ENCODE results near the gene TAF10. TPM values are rescaled to one million over a fixed set of nuclear protein-coding genes. Genes with fewer than 3 reads are reported as not detected.

The TAF10 gene
- total and polyA plus RNA-seq, 4 donors, result 10.5 to 58.1 (median 31.5) TPM

DNA sequence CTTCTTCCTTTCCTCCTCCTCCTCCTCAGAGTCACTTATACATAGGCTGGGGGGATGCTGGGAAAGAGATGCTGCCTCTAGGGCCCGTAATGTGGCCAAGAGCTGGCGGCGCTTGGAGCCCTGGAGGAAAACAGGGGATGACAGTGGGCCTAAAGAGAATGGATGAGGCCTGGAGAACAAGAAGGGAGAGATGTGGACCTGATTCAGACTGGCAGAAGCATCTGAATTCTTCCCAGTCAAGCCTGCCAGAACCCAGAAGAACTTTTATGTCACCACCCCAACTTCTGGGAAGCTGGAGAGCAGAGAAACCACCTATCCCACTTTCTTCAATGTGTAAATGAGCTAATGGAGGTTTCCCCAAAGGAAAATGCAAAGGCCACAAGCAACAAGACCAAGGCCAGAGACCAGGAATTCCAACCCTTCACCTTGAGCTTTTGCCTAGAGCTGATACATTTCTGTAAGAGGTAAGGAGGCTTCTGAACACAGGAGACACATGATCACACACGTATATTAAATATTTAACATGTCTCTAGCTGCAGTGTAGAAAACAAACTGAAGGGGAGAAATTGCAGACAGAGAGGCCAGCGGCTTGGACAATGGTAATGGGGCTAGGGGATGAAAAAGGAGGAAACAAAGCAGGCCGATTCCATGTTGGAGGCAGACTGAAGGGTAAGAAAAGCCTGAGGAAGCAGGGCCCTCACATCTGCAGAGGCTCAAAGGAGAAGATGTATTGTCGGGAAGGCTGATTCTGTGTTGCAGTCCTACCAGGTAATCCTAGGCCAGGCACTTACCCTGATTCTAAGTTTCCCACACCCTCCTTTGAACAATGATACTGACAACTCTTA is 9.7 kb downstream of the TAF10 start:
- no peaks in the 10 kb centered on the region for H3K27me3 ChIP-seq (ENCODE audit: control insufficient read depth in 4 of 4, insufficient read depth in 4 of 4, low read length in 3 of 4)
- H3K9me3 ChIP-seq (ENCODE audit: control insufficient read depth in 4 of 4, low read length in 3 of 4), result no peaks in the 10 kb centered on the region
- peaks cover 11 to 68% (median 52%) of the 10 kb centered on the region in 4 donors for H3K4me1 ChIP-seq (ENCODE audit: control insufficient read depth in 4 of 4, insufficient read depth in 4 of 4, low read length in 3 of 4)
- peak overlapping the region; percentile 97 to 98 for H3K9ac ChIP-seq (ENCODE audit: low read depth in 1 of 2, low read length in 2 of 2)
- H3K27ac ChIP-seq (ENCODE audit: low read depth in 1 of 2, low read length in 2 of 2), result peak overlapping the region in 1 of 2 donors; percentile 66
- TF ChIP-seq HNF4A (conservative IDR thresholded peaks at IDR 0.05) (no peak), TAF1 (conservative IDR thresholded peaks at IDR 0.05) (no peak), GABPA (IDR thresholded peaks at IDR 0.05 in 1 of 2, conservative IDR thresholded peaks at IDR 0.05 in 1 of 2) (no peak), FOXA2 (IDR thresholded peaks at IDR 0.05) (no peak), SP1 (IDR thresholded peaks at IDR 0.05) (no peak), RAD21 (IDR thresholded peaks at IDR 0.05) (no peak), NR2F2 (IDR thresholded peaks at IDR 0.05) (no peak), EGR1 (IDR thresholded peaks at IDR 0.05; ENCODE audit: low read depth in 2 of 2) (no peak), JUND (IDR thresholded peaks at IDR 0.05) (no peak), RXRA (IDR thresholded peaks at IDR 0.05) (no peak), YY1 (IDR thresholded peaks at IDR 0.05) (no peak), HNF4G (IDR thresholded peaks at IDR 0.05) (no peak), FOXA1 (IDR thresholded peaks at IDR 0.05) (no peak)
- TF ChIP-seq, protein P1, sequence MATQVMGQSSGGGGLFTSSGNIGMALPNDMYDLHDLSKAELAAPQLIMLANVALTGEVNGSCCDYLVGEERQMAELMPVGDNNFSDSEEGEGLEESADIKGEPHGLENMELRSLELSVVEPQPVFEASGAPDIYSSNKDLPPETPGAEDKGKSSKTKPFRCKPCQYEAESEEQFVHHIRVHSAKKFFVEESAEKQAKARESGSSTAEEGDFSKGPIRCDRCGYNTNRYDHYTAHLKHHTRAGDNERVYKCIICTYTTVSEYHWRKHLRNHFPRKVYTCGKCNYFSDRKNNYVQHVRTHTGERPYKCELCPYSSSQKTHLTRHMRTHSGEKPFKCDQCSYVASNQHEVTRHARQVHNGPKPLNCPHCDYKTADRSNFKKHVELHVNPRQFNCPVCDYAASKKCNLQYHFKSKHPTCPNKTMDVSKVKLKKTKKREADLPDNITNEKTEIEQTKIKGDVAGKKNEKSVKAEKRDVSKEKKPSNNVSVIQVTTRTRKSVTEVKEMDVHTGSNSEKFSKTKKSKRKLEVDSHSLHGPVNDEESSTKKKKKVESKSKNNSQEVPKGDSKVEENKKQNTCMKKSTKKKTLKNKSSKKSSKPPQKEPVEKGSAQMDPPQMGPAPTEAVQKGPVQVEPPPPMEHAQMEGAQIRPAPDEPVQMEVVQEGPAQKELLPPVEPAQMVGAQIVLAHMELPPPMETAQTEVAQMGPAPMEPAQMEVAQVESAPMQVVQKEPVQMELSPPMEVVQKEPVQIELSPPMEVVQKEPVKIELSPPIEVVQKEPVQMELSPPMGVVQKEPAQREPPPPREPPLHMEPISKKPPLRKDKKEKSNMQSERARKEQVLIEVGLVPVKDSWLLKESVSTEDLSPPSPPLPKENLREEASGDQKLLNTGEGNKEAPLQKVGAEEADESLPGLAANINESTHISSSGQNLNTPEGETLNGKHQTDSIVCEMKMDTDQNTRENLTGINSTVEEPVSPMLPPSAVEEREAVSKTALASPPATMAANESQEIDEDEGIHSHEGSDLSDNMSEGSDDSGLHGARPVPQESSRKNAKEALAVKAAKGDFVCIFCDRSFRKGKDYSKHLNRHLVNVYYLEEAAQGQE (IDR thresholded peaks at IDR 0.05), result no peak
- TF ChIP-seq, protein P2, sequence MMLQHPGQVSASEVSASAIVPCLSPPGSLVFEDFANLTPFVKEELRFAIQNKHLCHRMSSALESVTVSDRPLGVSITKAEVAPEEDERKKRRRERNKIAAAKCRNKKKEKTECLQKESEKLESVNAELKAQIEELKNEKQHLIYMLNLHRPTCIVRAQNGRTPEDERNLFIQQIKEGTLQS (IDR thresholded peaks at IDR 0.05), result no peak
- TF ChIP-seq, protein P3, sequence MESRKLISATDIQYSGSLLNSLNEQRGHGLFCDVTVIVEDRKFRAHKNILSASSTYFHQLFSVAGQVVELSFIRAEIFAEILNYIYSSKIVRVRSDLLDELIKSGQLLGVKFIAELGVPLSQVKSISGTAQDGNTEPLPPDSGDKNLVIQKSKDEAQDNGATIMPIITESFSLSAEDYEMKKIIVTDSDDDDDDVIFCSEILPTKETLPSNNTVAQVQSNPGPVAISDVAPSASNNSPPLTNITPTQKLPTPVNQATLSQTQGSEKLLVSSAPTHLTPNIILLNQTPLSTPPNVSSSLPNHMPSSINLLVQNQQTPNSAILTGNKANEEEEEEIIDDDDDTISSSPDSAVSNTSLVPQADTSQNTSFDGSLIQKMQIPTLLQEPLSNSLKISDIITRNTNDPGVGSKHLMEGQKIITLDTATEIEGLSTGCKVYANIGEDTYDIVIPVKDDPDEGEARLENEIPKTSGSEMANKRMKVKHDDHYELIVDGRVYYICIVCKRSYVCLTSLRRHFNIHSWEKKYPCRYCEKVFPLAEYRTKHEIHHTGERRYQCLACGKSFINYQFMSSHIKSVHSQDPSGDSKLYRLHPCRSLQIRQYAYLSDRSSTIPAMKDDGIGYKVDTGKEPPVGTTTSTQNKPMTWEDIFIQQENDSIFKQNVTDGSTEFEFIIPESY (IDR thresholded peaks at IDR 0.05), result no peak
- TF ChIP-seq, protein P4, sequence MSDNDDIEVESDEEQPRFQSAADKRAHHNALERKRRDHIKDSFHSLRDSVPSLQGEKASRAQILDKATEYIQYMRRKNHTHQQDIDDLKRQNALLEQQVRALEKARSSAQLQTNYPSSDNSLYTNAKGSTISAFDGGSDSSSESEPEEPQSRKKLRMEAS (IDR thresholded peaks at IDR 0.05), result no peak
- TF ChIP-seq, protein P5, sequence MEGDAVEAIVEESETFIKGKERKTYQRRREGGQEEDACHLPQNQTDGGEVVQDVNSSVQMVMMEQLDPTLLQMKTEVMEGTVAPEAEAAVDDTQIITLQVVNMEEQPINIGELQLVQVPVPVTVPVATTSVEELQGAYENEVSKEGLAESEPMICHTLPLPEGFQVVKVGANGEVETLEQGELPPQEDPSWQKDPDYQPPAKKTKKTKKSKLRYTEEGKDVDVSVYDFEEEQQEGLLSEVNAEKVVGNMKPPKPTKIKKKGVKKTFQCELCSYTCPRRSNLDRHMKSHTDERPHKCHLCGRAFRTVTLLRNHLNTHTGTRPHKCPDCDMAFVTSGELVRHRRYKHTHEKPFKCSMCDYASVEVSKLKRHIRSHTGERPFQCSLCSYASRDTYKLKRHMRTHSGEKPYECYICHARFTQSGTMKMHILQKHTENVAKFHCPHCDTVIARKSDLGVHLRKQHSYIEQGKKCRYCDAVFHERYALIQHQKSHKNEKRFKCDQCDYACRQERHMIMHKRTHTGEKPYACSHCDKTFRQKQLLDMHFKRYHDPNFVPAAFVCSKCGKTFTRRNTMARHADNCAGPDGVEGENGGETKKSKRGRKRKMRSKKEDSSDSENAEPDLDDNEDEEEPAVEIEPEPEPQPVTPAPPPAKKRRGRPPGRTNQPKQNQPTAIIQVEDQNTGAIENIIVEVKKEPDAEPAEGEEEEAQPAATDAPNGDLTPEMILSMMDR (IDR thresholded peaks at IDR 0.05; ENCODE audit: low read depth, low read length, missing input control), result no peak
- H3K36me3 ChIP-seq (ENCODE audit: control insufficient read depth in 4 of 4, insufficient read depth in 3 of 4, low read depth in 1 of 4, low read length in 3 of 4), result peaks cover 0 to 26% (median 16%) of the 10 kb centered on the region in 4 donors
- DNase-seq (ENCODE audit: low spot score), result peak; percentile 32
- peak overlapping the region; percentile 59 to 98 (median 70) for H3K4me3 ChIP-seq (ENCODE audit: low read depth in 1 of 3, low read length in 3 of 3)
- WGBS, result 59% methylated on average over 7 of the region's 7 CpGs
